Activated CD8-positive, alpha-beta memory T cell treated with anti-CD3 and anti-CD28 coated beads, Interleukin-2, amount 50 U/mL, for 1 hour (primary cell): ENCODE data around the gene AKNA.
"Not testable (repeated sequence)": the region's sequence is repeated elsewhere in the genome, so short reads cannot be mapped to it uniquely, and the experiment has no call there.

Experiments
- DNase-seq: peaks from one replicate; pipeline ENCODE4 v3.0.0-alpha.2; 2020; ENCODE audit errors: extremely low read depth

AKNA gene

GRCh38 chr9:114336699-114337395 lies 50.9 kb downstream of the AKNA start:
- no peak for DNase-seq

DNA sequence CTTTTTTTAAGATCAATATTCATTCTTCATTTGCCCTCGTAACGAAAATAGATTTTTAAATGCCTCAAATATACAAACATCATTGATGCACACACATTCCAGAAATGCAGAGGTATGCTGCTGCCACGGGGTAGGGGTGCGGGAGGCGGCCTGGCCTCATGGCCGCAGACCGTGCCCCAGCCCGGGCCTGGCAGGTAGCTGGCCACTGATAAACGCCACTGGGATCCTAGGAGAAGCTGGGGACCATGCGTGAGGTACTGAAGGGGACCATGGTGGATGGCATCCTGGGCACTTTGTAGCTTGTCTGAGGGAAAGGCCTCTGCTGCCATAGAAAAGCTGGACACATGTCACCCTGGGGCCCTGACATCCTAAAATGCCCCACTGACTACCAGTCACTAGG lies 51.6 kb downstream of the AKNA start:
- DNase-seq: no peak

DNA sequence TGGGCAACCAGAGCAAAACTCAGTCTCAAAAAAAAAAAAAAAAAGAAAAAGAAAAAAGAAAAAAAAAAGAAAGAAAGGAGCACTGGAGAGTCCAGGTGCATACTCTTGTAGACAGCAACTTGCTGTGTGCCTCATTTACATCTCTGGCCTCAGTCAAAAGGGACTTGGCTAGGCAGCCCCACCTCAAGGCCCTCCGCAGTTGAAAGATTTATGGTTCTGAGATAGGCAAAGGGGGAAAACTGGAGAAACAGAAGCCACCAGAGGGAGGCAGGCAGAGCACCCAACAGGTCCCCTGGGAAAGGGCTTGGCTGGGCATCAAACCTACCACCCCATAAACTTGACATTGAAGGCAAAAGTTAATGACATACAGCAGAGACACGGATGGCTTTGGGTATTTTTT lies 52.0 kb downstream of the AKNA start:
- no peak for DNase-seq

DNA sequence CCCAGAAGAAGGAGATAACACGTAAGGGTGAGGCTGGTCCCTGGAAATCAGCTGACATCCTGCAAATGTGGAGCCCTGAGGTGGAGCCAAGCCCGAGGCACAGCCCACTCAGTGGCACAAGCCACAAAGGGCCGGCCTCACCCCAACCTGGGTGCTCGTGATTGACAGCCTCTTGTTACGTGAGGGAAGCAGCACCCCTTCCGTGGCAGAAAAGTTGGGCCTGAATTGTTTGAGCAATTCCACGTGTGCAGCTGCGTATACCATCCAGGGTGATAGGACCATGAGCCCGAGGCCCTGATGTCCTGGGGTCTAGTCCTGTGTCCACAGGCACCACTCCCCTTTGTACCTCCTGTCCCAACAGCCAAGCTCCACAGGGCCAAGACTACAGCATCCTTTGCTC lies 53.3 kb downstream of the AKNA start:
- DNase-seq: no peak

- DNase-seq: not testable (repeated sequence)
These were observed 54.1 kb downstream of the AKNA start for GRCh38 chr9:114333718-114334117.

DNA sequence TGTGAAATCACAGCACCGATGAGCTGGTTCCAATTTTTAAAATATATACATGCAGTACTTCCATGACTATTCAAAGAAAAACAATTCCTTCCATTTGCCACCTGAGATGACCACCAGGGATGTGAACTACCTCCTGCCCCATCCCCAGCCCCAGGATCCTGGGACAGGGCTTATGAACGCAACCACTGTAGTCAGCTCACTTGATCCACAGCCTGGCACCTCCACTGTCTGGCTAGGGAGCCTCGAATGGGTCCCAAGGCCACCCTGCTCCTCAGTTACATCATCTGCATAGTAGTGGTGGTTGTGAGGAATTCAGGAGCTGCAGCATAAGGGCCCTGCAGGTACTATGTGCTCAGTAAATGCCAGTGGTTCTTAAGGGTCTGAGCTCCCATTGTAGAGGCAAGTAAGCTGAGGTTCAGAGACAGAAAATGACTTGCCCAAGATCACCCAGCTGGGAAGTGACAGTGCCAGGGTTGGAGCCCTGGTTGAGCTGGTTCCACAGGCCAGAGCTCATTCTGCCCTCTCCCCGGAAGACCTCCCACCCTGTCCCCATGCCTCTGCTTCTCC lies 55.2 kb downstream of the AKNA start:
- DNase-seq: not testable (repeated sequence)

GRCh38 chr9:114331229-114332195 lies 56.3 kb downstream of the AKNA start:
- DNase-seq: not testable (repeated sequence)

DNA sequence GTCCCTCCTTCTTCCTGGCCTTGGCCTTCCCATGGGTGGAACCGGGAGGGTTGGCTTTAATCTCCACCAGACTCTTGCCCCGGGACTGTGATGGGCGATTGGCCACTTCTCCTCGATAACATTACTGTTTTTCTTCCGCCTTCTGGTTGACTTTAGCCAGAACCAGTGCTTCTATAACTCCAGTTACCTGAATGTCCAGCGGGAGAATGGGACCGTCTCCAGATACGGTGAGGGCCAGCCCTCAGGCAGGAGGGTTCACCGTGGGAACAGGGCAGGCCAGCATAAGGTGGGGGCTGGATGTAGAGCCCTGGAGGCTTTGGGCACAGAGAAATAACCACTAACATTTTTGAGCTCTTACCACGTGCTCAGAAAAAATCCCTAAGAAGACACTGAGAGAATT lies 57.1 kb downstream of the AKNA start:
- no peak for DNase-seq

- not testable (repeated sequence) for DNase-seq
These were observed 58.2 kb downstream of the AKNA start, which contains the start of gene ORM2 for GRCh38 chr9:114329625-114330022. Gene ORM2, plus strand, starts transcription at chr9:114329869. Its CDS starts 36 bp downstream, at chr9:114329905.

DNA sequence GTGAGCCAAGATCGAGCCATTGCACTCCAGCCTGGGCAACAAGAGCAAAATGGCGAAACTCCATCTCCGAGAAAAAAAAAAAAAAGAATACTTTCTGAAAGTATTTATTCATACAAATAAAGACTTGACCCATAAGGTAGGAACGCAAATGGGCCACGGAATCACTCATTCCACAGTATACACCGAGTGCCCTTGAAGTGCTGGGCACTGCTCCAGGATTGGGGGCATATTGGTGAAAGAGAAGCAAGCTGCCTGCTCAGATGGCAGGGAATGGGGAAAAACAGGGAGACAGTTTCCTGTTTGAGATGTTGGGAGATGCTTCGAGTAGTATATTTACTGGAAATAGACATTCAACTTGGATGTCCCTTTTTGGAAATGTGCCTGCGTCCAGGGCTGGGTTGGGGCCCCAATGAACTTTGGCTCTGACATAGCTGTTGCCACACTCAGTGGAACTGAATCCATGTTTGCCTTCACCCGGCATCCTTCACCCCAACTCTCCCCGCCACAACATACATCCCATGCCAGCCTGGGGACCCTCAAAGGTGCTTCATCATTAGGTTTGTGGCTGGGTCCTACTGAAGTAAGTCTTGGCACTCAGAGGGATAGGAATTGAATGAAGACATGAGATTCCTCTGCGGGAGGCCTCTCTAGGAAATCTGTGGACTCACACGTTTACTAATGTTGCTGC lies 58.7 kb downstream of the AKNA start:
- not testable (repeated sequence) for DNase-seq

DNA sequence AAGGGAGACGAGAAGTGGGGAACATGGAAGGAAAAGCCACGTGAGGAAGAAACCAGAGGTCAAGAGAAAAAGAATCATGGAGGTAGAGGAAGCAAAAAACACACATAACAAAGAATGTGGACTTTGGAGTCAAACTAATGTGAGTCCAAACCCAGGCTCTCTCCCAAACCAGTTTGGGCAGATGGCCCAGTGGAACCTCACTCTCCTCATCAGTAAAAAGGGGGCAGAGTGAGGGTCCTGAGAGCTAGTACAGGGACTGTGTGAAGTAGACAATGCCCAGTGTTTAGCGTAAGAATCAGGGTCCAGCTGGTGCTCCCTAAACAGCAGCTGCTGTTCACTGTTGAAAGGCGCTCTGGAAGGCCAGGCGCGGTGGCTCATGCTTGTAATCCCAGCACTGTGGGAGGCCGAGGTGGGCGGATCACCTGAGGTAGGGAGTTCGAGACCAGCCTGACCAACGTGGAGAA lies 59.4 kb downstream of the AKNA start:
- not testable (repeated sequence) for DNase-seq

- DNase-seq: no peak
These were observed 60.0 kb downstream of the AKNA start for GRCh38 chr9:114327749-114328148.

GRCh38 chr9:114325684-114326254 lies 62.0 kb downstream of the AKNA start:
- DNase-seq: not testable (repeated sequence)

- DNase-seq: not testable (repeated sequence)
These were observed 62.8 kb downstream of the AKNA start for GRCh38 chr9:114324965-114325364.

DNA sequence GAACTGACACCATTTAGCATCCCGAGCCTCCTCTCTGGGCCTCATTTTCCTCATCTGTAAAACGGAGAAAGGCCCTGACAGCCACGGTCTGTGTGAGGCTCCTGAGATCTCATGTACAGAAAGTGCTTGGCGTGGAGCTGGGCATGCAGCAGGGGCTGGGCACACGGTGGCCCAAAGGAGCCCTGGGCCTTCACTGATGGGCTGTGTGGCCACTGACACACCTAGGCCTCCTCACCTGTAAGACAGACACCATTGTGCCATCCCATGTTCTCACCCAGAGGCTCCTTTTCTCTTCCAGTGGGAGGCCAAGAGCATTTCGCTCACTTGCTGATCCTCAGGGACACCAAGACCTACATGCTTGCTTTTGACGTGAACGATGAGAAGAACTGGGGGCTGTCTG lies 63.3 kb downstream of the AKNA start:
- no peak for DNase-seq

GRCh38 chr9:114323849-114324248 lies 63.9 kb downstream of the AKNA start:
- DNase-seq: not testable (repeated sequence)

DNA sequence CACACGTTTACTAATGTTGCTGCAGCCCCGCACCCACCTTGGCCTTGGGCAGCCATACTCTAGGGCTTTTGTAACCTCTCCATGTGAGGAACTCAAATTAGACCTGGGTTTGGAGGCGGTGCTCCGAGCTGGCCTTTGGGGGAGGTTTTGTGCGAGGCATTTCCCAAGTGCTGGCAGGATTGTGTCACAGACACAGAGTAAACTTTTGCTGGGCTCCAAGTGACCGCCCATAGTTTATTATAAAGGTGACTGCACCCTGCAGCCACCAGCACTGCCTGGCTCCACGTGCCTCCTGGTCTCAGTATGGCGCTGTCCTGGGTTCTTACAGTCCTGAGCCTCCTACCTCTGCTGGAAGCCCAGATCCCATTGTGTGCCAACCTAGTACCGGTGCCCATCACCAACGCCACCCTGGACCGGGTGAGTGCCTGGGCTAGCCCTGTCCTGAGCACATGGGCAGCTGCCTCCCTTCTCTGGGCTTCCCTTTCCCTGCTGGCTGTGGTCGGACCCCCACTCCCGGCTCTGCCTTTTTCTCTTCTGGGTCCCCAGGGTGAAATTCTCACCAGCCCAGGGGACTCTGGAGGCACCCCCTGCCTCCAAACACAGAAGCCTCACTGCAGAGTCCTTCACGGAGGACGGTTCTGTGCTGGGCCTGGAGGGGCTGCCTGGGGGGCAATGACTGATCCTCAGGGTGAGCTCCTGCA lies 64.8 kb downstream of the AKNA start, which contains the start of gene ORM1:
Gene ORM1 (plus strand): TSS at position 268 of the 701 bp plus-strand sequence. CDS start 36 bp downstream, at position 304.
- DNase-seq: not testable (repeated sequence)

DNA sequence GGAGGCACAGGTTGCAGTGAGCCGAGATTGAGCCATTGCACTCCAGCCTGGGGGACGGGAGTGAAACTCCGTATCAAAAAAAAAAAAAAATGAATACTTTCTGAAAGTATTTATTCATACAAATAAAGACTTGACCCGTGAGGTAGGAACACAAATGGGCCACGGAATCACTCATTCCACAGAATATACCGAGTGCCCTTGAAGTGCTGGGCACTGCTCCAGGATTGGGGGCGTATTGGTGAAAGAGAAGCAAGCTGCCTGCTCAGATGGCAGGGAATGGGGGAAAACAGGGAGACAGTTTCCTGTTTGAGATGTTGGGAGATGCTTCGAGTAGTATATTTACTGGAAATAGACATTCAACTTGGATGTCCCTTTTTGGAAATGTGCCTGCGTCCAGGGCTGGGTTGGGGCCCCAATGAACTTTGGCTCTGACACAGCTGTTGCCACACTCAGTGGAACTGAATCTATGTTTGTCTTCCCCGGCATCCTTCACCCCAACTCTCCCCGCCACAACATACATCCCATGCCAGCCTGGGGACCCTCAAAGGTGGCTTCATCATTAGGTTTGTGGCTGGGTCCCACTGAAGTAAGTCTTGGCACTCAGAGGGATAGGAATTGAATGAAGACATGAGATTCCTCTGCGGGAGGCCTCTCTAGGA lies 65.5 kb downstream of the AKNA start:
- DNase-seq: not testable (repeated sequence)

GRCh38 chr9:114321759-114322158 lies 66.0 kb downstream of the AKNA start:
- DNase-seq: no peak

- DNase-seq: not testable (repeated sequence)
These were observed 67.1 kb downstream of the AKNA start for GRCh38 chr9:114320710-114321109.
